K562 (cell line): ENCODE measurements around the gene LTBP1. TPM values are rescaled to one million over a fixed set of nuclear protein-coding genes. Genes with fewer than 3 reads are reported as not detected.

ENCODE experiments used
- ATAC-seq: fragments of 200-7000 bp; cut with Tn5 transposase; 3 replicates; pipeline ENCODE4 v1.9.1; 2020; ENCODE audit warnings: moderate library complexity
- BruUV-seq: library from RNA; stranded (reverse); fragments of 400-500 nt; replicated peaks from 2 replicates; lab custom pipeline; 2021; lab: Mats Ljungman, UMichigan
- CTCF ChIA-PET: fragments of 300-600 bp; formaldehyde crosslinking; extraction: SDS; loops from one replicate; lab custom pipeline; 2021; ENCODE audit warnings: low intra/inter-chr PET ratio; lab: Yijun Ruan, JAX
- POLR2A ChIA-PET: fragments of 300-600, 350-650 bp; sonication (Branson Sonifier 250); formaldehyde crosslinking; extraction: SDS; loops from one replicate; lab custom pipeline; 2021; ENCODE audit warnings: antibody characterized with exemption, inconsistent platforms; lab: Yijun Ruan, JAX
- DNase-seq, 4 experiments: peaks; one replicate each; pipeline versions ENCODE4 v3.0.0 to v3.0.0-alpha.2; 2011 to 2018; ENCODE audit warnings: low spot score in 3 of 4, mixed read lengths in 3 of 4; ENCODE audit errors: extremely low read depth in 1 of 4
- FAIRE-seq: peaks from 2 replicates; lab custom pipeline; 2011; peaks lifted over from hg19 to GRCh38; lab: Jason Lieb, UNC
- H2AFZ ChIP-seq: 2 replicates; pipeline ENCODE4 v1.6.0; 2011; ENCODE audit warnings: low read depth, low read length, control low read depth, inconsistent platforms
- H3K27ac ChIP-seq: fragments of 200-600 bp; 3 replicates; pipeline ENCODE4 v1.8.0; 2011; ENCODE audit warnings: low read depth, mild to moderate bottlenecking, control low read depth, inconsistent platforms, low read length, moderate library complexity, mixed read lengths; ENCODE audit errors: extremely low read depth
- H3K27me3 ChIP-seq, 2 experiments: fragments of 300-600 bp in 1 of 2; 2 replicates in 1 of 2; 3 replicates in 1 of 2; pipeline versions ENCODE4 v1.6.0 to v1.8.0; 2011; ENCODE audit warnings: inconsistent platforms in 2 of 2, low read length in 2 of 2, mild to moderate bottlenecking in 1 of 2, mixed read lengths in 1 of 2, moderate library complexity in 1 of 2; ENCODE audit not compliant: control insufficient read depth in 2 of 2, insufficient read depth in 2 of 2
- H3K36me3 ChIP-seq: fragments of 300-600 bp; 3 replicates; pipeline ENCODE4 v1.8.0; 2011; ENCODE audit warnings: mild to moderate bottlenecking, low read length, inconsistent platforms; ENCODE audit not compliant: control insufficient read depth, insufficient read depth
- H3K4me1 ChIP-seq, 2 experiments: fragments of 200-600 bp in 1 of 2; replicated peaks in 1 of 2; 2 replicates in 1 of 2; 3 replicates in 1 of 2; pipeline versions ENCODE4 v1.5.1 to v1.8.0; 2011; ENCODE audit warnings: inconsistent platforms in 2 of 2, low read length in 2 of 2, mild to moderate bottlenecking in 1 of 2, mixed read lengths in 1 of 2, moderate library complexity in 1 of 2; ENCODE audit not compliant: control insufficient read depth in 2 of 2, insufficient read depth in 2 of 2
- H3K4me2 ChIP-seq: 2 replicates; pipeline ENCODE4 v1.6.1; 2011; ENCODE audit warnings: low read length, control low read depth, inconsistent platforms, mixed read lengths; ENCODE audit not compliant: insufficient read depth
- H3K4me3 ChIP-seq: fragments of 200-600 bp; sonication (generic), shearing (Covaris generic); 2 replicates; pipeline ENCODE4 v1.5.1; 2016; ENCODE audit warnings: control low read depth, inconsistent platforms
- H3K79me2 ChIP-seq: fragments of 200-600 bp; 3 replicates; pipeline ENCODE4 v1.8.0; 2011; ENCODE audit warnings: low read length, inconsistent platforms; ENCODE audit not compliant: control insufficient read depth, insufficient read depth
- H3K9ac ChIP-seq, 2 experiments: 2 replicates each; pipeline versions ENCODE4 v1.6.0 to v1.6.1; 2011; ENCODE audit warnings: low read depth in 2 of 2, low read length in 2 of 2, control low read depth in 1 of 2, inconsistent platforms in 1 of 2, mild to moderate bottlenecking in 1 of 2, mixed read lengths in 1 of 2; ENCODE audit not compliant: insufficient read depth in 1 of 2
- H3K9me1 ChIP-seq: one replicate; pipeline ENCODE4 v1.6.0; 2011; ENCODE audit warnings: inconsistent platforms, mild to moderate bottlenecking, low read length, moderate library complexity; ENCODE audit not compliant: control insufficient read depth, insufficient read depth
- H3K9me3 ChIP-seq: replicated peaks from 2 replicates; pipeline ENCODE4 v1.5.1; 2011; ENCODE audit warnings: low read depth, low read length, inconsistent platforms; ENCODE audit not compliant: control insufficient read depth, insufficient read depth
- H4K20me1 ChIP-seq: replicated peaks from 2 replicates; pipeline ENCODE4 v1.6.1; 2011; ENCODE audit warnings: low read length, inconsistent platforms, mixed read lengths; ENCODE audit not compliant: control insufficient read depth, insufficient read depth
- CREM ChIP-seq: IDR thresholded peaks from 2 replicates; pipeline ENCODE4 v1.6.1; 2014; ENCODE audit warnings: antibody characterized with exemption, low read depth
- FOXJ2 ChIP-seq: fragments of 200-800 bp; sonication (Bioruptor generic); IDR thresholded peaks from 2 replicates; pipeline ENCODE4 v1.6.1; 2016; ENCODE audit warnings: missing genetic modification characterization, missing compliant biosample characterization
- KAT7 ChIP-seq: sonication (generic); formaldehyde crosslinking; IDR thresholded peaks from 2 replicates; pipeline ENCODE4 v1.8.0; 2022; ENCODE audit warnings: missing genetic modification reagents, mild to moderate bottlenecking, borderline replicate concordance
- KLF1 ChIP-seq: fragments of 450-650 bp; IDR thresholded peaks from 2 replicates; pipeline ENCODE4 v1.6.1; 2016; ENCODE audit warnings: missing genetic modification characterization, missing compliant biosample characterization
- MNT ChIP-seq, 2 experiments: fragments of 450-650 bp; conservative IDR thresholded peaks; 2 replicates each; pipeline ENCODE4 v1.6.1; 2017; ENCODE audit warnings: mild to moderate bottlenecking in 2 of 2, moderate library complexity in 2 of 2
- MTA1 ChIP-seq: fragments of 450-650 bp; IDR thresholded peaks from 2 replicates; pipeline ENCODE4 v1.6.1; 2017; ENCODE audit warnings: borderline replicate concordance
- MTA3 ChIP-seq: fragments of 450-650 bp; formaldehyde crosslinking; IDR thresholded peaks from 2 replicates; pipeline ENCODE4 v1.6.1; 2017; ENCODE audit warnings: mild to moderate bottlenecking, borderline replicate concordance
- NCOA2 ChIP-seq, 2 experiments: fragments of 450-650 bp; IDR thresholded peaks; 2 replicates each; pipeline ENCODE4 v1.6.1; 2018; ENCODE audit warnings: mild to moderate bottlenecking in 2 of 2, moderate library complexity in 1 of 2; ENCODE audit not compliant: partially characterized antibody in 2 of 2
- PHF8 ChIP-seq: fragments of 200-600 bp; sonication (generic); IDR thresholded peaks from 2 replicates; pipeline ENCODE4 v1.6.1; 2012; ENCODE audit warnings: mixed run types, mild to moderate bottlenecking, inconsistent platforms, low read length, moderate library complexity, borderline replicate concordance
- RBFOX2 ChIP-seq: fragments of 200-400 bp; formaldehyde crosslinking; IDR thresholded peaks from 2 replicates; pipeline ENCODE4 v1.6.1; 2017; ENCODE audit warnings: low read depth, mild to moderate bottlenecking, low read length, moderate library complexity
- SMARCA4 ChIP-seq: fragments of 450-650 bp; IDR thresholded peaks from 2 replicates; pipeline ENCODE4 v1.6.1; 2016
- TCF3 ChIP-seq: sonication (generic); formaldehyde crosslinking; IDR thresholded peaks from 2 replicates; pipeline ENCODE4 v1.4.0; 2020; ENCODE audit warnings: mild to moderate bottlenecking, missing genetic modification reagents
- YBX1 ChIP-seq: fragments of 450-650 bp; IDR thresholded peaks from 2 replicates; pipeline ENCODE4 v1.7.1; 2016; ENCODE audit warnings: mild to moderate bottlenecking
- ZBTB5 ChIP-seq: fragments of 450-650 bp; IDR thresholded peaks from 2 replicates; pipeline ENCODE4 v1.6.1; 2017; ENCODE audit warnings: antibody characterized with exemption
- ZFP91 ChIP-seq: sonication (generic); formaldehyde crosslinking; IDR thresholded peaks from 2 replicates; pipeline ENCODE4 v1.8.0; 2022; ENCODE audit warnings: mild to moderate bottlenecking, missing genetic modification reagents
- ZNF316 ChIP-seq: fragments of 450-650 bp; IDR thresholded peaks from 2 replicates; pipeline ENCODE4 v1.6.1; 2016
- WGBS: fragments of 100-300 bp; shearing (Covaris generic); methylation state at CpG from one replicate; pipeline ENCODE4 v1.1.6; 2016; ENCODE audit warnings: low coverage, mixed read lengths; ENCODE audit not compliant: insufficient coverage; ENCODE audit errors: missing lambda C conversion rate; 5-methylcytosine and 5-hydroxymethylcytosine counted together
- in situ Hi-C: fragments of 300-500 bp; cut with MboI; formaldehyde crosslinking; loops from 4 replicates; pipeline ENCODE4 v1.15.0; 2018; ENCODE audit warnings: inconsistent platforms, mixed read lengths
- intact Hi-C: fragments of 100-400 bp; cut with micrococcal nuclease; formaldehyde crosslinking; loops from 2 replicates; pipeline ENCODE4 v1.14.2; 2022
- polyA plus RNA-seq, 8 experiments: library from polyadenylated mRNA; depleted of rRNA in 4 of 8; stranded (reverse) in 5 of 8; unstranded in 3 of 8; fragments of >200 nt; fragmentation: Nextera tagmentation in 2 of 8; fragmentation: Illumina TruSeq in 1 of 8; extraction: Ambion mirVana in 2 of 8; extraction: Trizol in 1 of 8; gene quantifications; 2 replicates each; pipeline versions ENCODE4 v1.2.1 to v1.2.3, GENCODE V29; 2011 to 2014; ENCODE audit warnings: inconsistent platforms in 1 of 8, missing spikeins in 1 of 8
- total RNA-seq, 7 experiments: library from RNA; depleted of rRNA in 6 of 7; stranded (reverse); fragments of >200 nt in 6 of 7; fragmentation: Illumina TruSeq in 2 of 7; extraction: Trizol in 2 of 7; gene quantifications; 2 replicates each; pipeline versions ENCODE4 v1.2.1 to v1.2.3, GENCODE V29; 2011 to 2021; ENCODE audit warnings: low replicate concordance in 1 of 7
- TF ChIP-seq, protein P1 (sequence below): fragments of 250-450 bp; sonication (Bioruptor Pico); IDR thresholded peaks from 2 replicates; pipeline ENCODE4 v1.4.0; 2020

The LTBP1 gene
- total and polyA plus RNA-seq, 9 of the 15 experiments (the other 6 are each of a cell fraction or from before 2014, with no cell fraction given): 3.6 to 16.4 (median 8.5) TPM

- no peak for TF ChIP-seq MTA1
- no peak for TF ChIP-seq ZFP91
- no peak for TF ChIP-seq ZNF316
- TF ChIP-seq, protein P1, sequence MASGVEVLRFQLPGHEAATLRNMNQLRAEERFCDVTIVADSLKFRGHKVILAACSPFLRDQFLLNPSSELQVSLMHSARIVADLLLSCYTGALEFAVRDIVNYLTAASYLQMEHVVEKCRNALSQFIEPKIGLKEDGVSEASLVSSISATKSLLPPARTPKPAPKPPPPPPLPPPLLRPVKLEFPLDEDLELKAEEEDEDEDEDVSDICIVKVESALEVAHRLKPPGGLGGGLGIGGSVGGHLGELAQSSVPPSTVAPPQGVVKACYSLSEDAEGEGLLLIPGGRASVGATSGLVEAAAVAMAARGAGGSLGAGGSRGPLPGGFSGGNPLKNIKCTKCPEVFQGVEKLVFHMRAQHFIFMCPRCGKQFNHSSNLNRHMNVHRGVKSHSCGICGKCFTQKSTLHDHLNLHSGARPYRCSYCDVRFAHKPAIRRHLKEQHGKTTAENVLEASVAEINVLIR (CRISPR knock-in tag): no peak
- no peak for TF ChIP-seq TCF3 (CRISPR knock-in tag)
- no peak for TF ChIP-seq CREM
- no peak for TF ChIP-seq KLF1 (tag)
- no peak for TF ChIP-seq FOXJ2 (tag)
- TF ChIP-seq RBFOX2: no peak
Measured at GRCh38 chr2:33207151-33207740, 260.5 kb downstream of the LTBP1 start (continued).

- ATAC-seq (no peak), FAIRE-seq (no peak), DNase-seq (no peak)
- ChIA-PET POLR2A (no interaction called here), CTCF (no interaction called here)
- BruUV-seq: no TSS peak
- Histone ChIP-seq H3K4me2 (no peak overlapping the region), H3K27me3 (no peaks in the 10 kb centered on the region), H4K20me1 (no peaks in the 10 kb centered on the region), H3K27ac (no peak overlapping the region), H3K9me3 (no peaks in the 10 kb centered on the region), H3K36me3 (no peaks in the 10 kb centered on the region; the same call in 2 of the 3 replicates), H3K4me1 (peaks cover 0 to 25% of the 10 kb centered on the region in 2 experiments; a peak in 3 of 5 replicates), H3K4me3 (no peak overlapping the region), H3K79me2 (no peaks in the 10 kb centered on the region), H2AFZ (no peak overlapping the region), H3K9me1 (no peaks in the 10 kb centered on the region), H3K9ac (no peak overlapping the region)
- intact Hi-C loops (no loop called here), in situ Hi-C loops (no loop called here)
- WGBS: 37% methylated on average over 3 of the region's 3 CpGs
- TF ChIP-seq ZBTB5: no peak
- no peak for TF ChIP-seq KAT7 (CRISPR knock-in tag)
- no peak for TF ChIP-seq MTA3
- TF ChIP-seq SMARCA4: no peak
- TF ChIP-seq NCOA2 (IDR thresholded peaks at IDR 0.05; ENCODE audit: partially characterized antibody in 2 of 2): no peak
- no peak for TF ChIP-seq MNT (conservative IDR thresholded peaks at IDR 0.05)
- no peak for TF ChIP-seq YBX1
- no peak for TF ChIP-seq PHF8
Measured at GRCh38 chr2:33208400-33208799, 261.6 kb downstream of the LTBP1 start.
